Airway epithelial cell (primary cell): Measurements from ENCODE around the gene ZNF862. TPM values are rescaled to one million over a fixed set of nuclear protein-coding genes. Genes with fewer than 3 reads are reported as not detected.

Experiments used
- total RNA-seq: library from RNA; depleted of rRNA; stranded (reverse); fragments of >200 nt; gene quantifications from 2 replicates; pipeline ENCODE4 v1.2.3, GENCODE V29; 2015

ZNF862 gene
- total RNA-seq, result 6.1 and 11.9 TPM in 2 replicates

GRCh38 chr7:149838224-149838991, at the start of gene ZNF862:
Gene ZNF862, plus strand, starts transcription at chr7:149838375. Its CDS starts 237 bp downstream, at chr7:149838612.

GRCh38 chr7:149873074-149873969, 35.1 kb downstream of the ZNF862 start, which contains the start of gene ATP6V0E2:
Gene ATP6V0E2, plus strand, starts transcription at chr7:149873969. Its CDS starts 97 bp downstream, at chr7:149874066.

Other genes starting within 250 kb of the ZNF862 start
- 4.4 and 4.6 TPM in 2 replicates for gene ZNF467, start 64.8 kb upstream of the ZNF862 start, total RNA-seq
- 23.0 and 45.0 TPM in 2 replicates for gene ATP6V0E2, start 35.6 kb downstream of the ZNF862 start, total RNA-seq